ENCODE data around the gene METTL24. TPM values are rescaled to one million over a fixed set of nuclear protein-coding genes. Genes with fewer than 3 reads are reported as not detected.

Gene METTL24
- total and polyA plus RNA-seq, 2 of the 8 experiments (the other 6 are each of a cell fraction or from before 2014, with no cell fraction given), result 0.30 to 0.39 TPM

GRCh38 chr6:110385458-110385863 is 27.3 kb upstream of the METTL24 start (continued):
- TF ChIP-seq NRF1 (IDR thresholded peaks at IDR 0.05; ENCODE audit: low read depth, low read length) (no peak), BACH1 (IDR thresholded peaks at IDR 0.05; ENCODE audit: low read length) (no peak), MAFK (IDR thresholded peaks at IDR 0.05; ENCODE audit: low read depth, low read length) (no peak)
- TF ChIP-seq, protein P1, sequence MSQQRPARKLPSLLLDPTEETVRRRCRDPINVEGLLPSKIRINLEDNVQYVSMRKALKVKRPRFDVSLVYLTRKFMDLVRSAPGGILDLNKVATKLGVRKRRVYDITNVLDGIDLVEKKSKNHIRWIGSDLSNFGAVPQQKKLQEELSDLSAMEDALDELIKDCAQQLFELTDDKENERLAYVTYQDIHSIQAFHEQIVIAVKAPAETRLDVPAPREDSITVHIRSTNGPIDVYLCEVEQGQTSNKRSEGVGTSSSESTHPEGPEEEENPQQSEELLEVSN (IDR thresholded peaks at IDR 0.05), result no peak
